NCI-H2227 (cell line): ENCODE data around the gene S100PBP.
"Not testable (repeated sequence)": the region's sequence is repeated elsewhere in the genome, so short reads cannot be mapped to it uniquely, and the experiment has no call there.

Experiments used
- DNase-seq: peaks from one replicate; lab custom pipeline; 2025; ENCODE audit not compliant: unreplicated experiment; lab: John Stamatoyannopoulos, UW

Gene S100PBP

DNA sequence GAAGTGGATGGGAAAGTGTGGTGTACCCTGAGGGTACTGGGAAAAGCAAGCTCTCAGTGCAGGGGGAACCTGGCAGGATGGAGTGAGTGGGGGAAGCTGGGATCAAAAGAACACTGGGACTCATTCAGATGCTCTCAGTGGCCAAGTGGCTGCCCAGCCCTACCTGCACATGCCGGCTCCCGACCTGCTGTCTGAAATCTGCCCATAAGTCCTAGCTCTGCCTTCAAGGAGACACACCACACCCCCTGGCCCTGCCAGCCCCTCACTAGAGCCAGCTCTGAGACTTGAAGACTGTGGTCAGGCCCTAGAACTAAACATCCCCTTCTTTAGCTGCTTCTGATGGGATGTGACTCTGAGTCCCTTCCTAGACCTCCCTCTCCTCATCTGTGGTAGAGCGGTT, 81.5 kb downstream of the S100PBP start:
- DNase-seq = no peak

DNA sequence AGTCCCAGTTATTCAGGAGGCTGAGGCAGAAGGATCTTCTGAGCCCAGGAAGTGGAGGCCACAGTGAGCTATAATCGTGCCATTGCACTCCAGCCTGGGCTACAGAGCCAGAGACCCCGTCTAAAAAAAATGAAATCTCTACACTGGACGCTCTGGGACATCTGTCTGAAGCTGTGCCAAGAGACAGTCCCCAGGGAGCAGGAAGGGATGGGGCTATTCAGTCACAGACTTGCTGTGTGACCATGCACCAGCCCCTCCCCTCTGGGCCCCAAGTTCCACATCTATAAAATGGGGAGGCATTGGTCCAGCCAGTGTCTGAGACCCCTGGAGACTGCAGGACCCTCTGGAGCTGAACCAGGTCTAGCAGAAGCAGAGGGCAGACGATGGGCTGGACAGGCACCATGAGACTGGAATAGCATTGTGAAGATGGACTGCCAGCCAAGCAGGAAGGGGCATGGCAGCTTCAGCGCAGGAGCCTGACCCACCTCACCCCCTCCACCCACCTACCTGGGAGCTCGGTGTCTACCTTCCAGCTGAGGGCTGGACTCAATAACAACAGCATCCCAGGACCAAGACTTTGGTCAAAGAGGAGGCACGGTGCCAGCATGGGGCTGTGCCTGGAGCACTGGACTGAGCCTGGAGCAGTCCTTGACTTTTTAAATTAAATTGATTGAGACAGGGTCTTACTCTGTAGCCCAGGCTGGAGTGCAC, 82.3 kb downstream of the S100PBP start:
- DNase-seq = no peak

DNA sequence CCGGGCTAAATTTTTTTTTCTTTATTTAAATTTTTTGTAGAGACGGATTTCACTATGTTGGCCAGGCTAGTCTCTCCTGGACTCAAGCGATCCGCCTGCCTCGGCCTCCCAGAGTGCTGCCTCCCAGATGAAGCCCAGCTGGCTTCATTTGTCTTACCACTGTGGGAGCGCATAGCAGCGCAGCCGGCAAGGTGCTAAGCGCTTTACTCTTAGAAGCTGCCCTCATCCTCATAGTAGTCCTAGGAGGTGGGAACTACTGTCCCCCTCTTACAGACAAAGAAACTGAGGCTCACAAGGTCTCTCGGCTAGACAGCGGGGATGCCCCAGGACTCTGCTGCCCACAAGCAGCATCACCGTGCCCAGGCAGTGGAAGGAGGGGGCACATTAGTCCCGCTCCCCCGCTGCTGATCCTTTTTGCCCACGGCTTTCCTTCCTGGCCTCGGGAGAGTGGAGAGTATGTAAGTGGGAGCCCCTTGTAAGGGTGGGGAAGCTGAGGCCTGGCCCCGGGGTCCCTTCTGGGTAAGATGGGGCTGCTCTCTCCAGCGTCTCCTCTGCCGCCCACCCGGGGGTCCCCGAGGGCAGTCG, 83.0 kb downstream of the S100PBP start:
- peak; percentile 31 for DNase-seq

- DNase-seq = peak; percentile 69
Measured at GRCh38 chr1:32900956-32901822, 83.7 kb downstream of the S100PBP start, which contains the start of gene TMEM54. Gene TMEM54 (minus strand): TSS chr1:32901389. CDS start chr1:32901238, 151 bp downstream.

DNA sequence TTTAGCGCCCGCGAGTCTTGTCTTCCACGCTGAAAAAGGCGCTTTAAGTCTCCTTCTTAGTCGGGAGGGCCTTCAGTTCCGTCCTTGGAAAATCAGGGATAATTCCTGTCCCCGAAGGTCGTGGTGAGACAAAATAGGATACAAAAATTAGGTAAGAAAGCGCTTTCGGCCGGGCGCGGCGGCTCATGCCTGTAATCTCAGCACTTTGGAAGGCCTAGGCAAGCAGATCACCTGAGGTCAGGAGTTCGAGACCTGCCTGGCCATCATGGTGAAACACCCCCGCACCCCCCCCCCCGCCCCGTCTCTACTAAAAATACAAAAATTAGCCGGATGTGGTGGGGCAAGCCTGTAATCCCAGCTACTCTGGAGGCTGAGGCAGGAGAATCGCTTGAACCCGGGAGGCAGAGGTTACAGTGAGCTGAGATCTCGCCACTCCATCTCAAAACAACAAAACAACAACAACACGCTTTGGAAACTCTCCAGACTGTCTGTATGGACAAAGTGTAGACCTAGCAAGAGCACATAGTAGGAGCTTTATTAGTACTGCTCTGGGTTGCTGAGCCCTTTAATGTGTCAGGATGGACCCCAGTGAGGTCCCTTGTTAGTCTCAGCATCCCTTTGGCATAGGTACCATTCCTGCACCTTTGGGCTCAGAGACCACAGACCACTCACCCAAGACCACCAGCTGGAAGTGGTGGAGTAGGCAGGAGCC, 84.5 kb downstream of the S100PBP start:
- no peak for DNase-seq

DNA sequence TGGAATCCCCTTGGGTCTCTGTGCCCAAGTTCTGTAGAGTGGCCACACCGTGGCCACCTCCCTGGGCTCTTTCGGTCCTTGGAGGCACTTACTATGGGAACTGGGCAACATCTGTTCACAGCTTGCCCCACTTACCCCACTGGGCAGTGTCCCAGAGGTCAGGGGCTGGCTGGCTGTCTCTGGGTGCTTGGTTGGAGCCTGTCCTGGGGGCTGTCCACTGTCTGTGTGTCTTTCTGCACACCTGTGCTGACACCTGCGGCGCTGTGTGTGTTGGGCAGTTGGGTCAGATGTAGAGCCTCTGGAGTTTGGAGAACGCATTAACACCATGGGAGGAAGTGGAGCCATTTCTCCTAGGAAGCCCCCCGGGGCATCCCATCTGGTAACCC, 85.1 kb downstream of the S100PBP start:
- no peak for DNase-seq

GRCh38 chr1:32903991-32904785, 86.7 kb downstream of the S100PBP start:
- DNase-seq = no peak

GRCh38 chr1:32904797-32905196, 87.3 kb downstream of the S100PBP start:
- DNase-seq = no peak

- DNase-seq = not testable (repeated sequence)
Measured at GRCh38 chr1:32905588-32905987, 88.1 kb downstream of the S100PBP start.

DNA sequence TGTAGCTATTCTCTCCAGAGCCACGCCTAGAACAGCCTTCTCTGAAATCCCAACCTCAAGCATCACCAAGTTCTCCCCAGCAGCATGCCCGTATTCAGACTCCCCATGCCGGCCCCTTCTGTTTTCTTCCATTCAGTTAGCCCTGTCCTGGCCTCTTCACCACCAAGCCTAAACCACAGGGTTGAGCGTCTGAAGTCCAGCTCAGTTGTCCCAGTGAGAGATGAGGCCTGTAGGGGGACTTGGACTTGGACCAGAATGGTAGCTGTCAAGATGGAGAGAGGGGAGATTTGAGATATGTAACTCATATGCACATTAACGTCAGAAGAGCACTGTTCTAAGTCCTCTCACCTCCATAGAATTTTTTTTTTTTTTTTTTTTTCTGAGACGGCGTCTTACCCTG, 89.2 kb downstream of the S100PBP start:
- no peak for DNase-seq

GRCh38 chr1:32907435-32907834, 90.0 kb downstream of the S100PBP start:
- DNase-seq = peak; percentile 31
